ENCODE measurements around the gene FOXN4. TPM values are rescaled to one million over a fixed set of nuclear protein-coding genes. Genes with fewer than 3 reads are reported as not detected.
A peak's percentile ranks its signal among the peaks of the same experiment; 100 is the strongest.

FOXN4 gene
- total and polyA plus RNA-seq, 2 of the 13 experiments (the other 11 are each of a cell fraction or from before 2014, with no cell fraction given): 0.11 TPM; not detected in 1

- TF ChIP-seq RBFOX2 (IDR thresholded peaks at IDR 0.05; ENCODE audit: low read depth, low read length): no peak
- no peak for TF ChIP-seq AKNA (CRISPR knock-in tag; IDR thresholded peaks at IDR 0.05; ENCODE audit: borderline replicate concordance)
- TF ChIP-seq ZNF740 (CRISPR knock-in tag; IDR thresholded peaks at IDR 0.05): no peak
- no peak for TF ChIP-seq TERF1 (CRISPR knock-in tag; IDR thresholded peaks at IDR 0.05)
- TF ChIP-seq PCBP2 (optimal IDR thresholded peaks at IDR 0.05; ENCODE audit: low read depth, low read length, poor library complexity, severe bottlenecking): no peak
- no peak for TF ChIP-seq JUNB (CRISPR knock-in tag; IDR thresholded peaks at IDR 0.05; ENCODE audit: borderline replicate concordance)
- TF ChIP-seq CHD4 (IDR thresholded peaks at IDR 0.05; ENCODE audit: borderline replicate concordance, low read length): peak; percentile 33; the same call in 1 of the 2 replicates
- no peak for TF ChIP-seq BCL3 (CRISPR knock-in tag; IDR thresholded peaks at IDR 0.05)
- TF ChIP-seq FOXM1 (CRISPR knock-in tag; IDR thresholded peaks at IDR 0.05): no peak
- TF ChIP-seq FOXA1 (IDR thresholded peaks at IDR 0.05): peak; percentile 31; the same call in 1 of the 2 replicates
- TF ChIP-seq FOXA1 (CRISPR knock-in tag; IDR thresholded peaks at IDR 0.05): peak; percentile 88
- TF ChIP-seq MAF1 (CRISPR knock-in tag; IDR thresholded peaks at IDR 0.05; ENCODE audit: borderline replicate concordance): no peak
- TF ChIP-seq CAMTA2 (CRISPR knock-in tag; IDR thresholded peaks at IDR 0.05; ENCODE audit: borderline replicate concordance): no peak
- TF ChIP-seq ISX (CRISPR knock-in tag; conservative IDR thresholded peaks at IDR 0.05): no peak
- peak; percentile 57; the same call in 1 of the 2 replicates for TF ChIP-seq HNF4G (IDR thresholded peaks at IDR 0.05; ENCODE audit: borderline replicate concordance, low read depth, low read length)
- TF ChIP-seq HNF4G (CRISPR knock-in tag; IDR thresholded peaks at IDR 0.05; ENCODE audit: borderline replicate concordance, low read depth): 0 out of 2 replicates have a peak, but pooled peaks have one; percentile 4
- TF ChIP-seq ZMYM3 (CRISPR knock-in tag; IDR thresholded peaks at IDR 0.05): peak; percentile 68; the same call in 1 of the 2 replicates
- TF ChIP-seq NFIC (IDR thresholded peaks at IDR 0.05; ENCODE audit: low read length): peak; percentile 46; the same call in 1 of the 2 replicates
- TF ChIP-seq GABPA (IDR thresholded peaks at IDR 0.05; ENCODE audit: low read depth, low read length): no peak
- no peak for TF ChIP-seq GABPA (CRISPR knock-in tag; IDR thresholded peaks at IDR 0.05; ENCODE audit: low read depth)
- no peak for TF ChIP-seq PBX3 (CRISPR knock-in tag; IDR thresholded peaks at IDR 0.05; ENCODE audit: borderline replicate concordance)
Measured at GRCh38 chr12:109277899-109278762, 31.0 kb downstream of the FOXN4 start (continued).
